Esophagus (tissue), 2 donors: Measurements from ENCODE around the gene NFIX. TPM values are rescaled to one million over a fixed set of nuclear protein-coding genes. Genes with fewer than 3 reads are reported as not detected.

ENCODE experiments used
- H3K27ac ChIP-seq, 2 donors: one replicate each; pipeline ENCODE4 v1.5.1; 2013; ENCODE audit warnings: low read depth in 2 of 2, mild to moderate bottlenecking in 2 of 2, inconsistent platforms in 1 of 2, low read length in 1 of 2, moderate library complexity in 1 of 2
- H3K27me3 ChIP-seq, 2 donors: one replicate each; pipeline ENCODE4 v1.6.1; 2013; ENCODE audit warnings: low read length in 2 of 2, control low read depth in 1 of 2, mild to moderate bottlenecking in 1 of 2; ENCODE audit not compliant: insufficient read depth in 2 of 2, control insufficient read depth in 1 of 2
- H3K36me3 ChIP-seq, 2 donors: one replicate each; pipeline ENCODE4 v1.6.1; 2013; ENCODE audit warnings: low read length in 1 of 2; ENCODE audit not compliant: control insufficient read depth in 2 of 2, insufficient read depth in 2 of 2
- H3K4me1 ChIP-seq, 2 donors: one replicate each; pipeline ENCODE4 v1.6.1; 2013; ENCODE audit warnings: low read length in 1 of 2; ENCODE audit not compliant: control insufficient read depth in 2 of 2, insufficient read depth in 2 of 2
- H3K4me3 ChIP-seq, 2 donors: one replicate each; pipeline ENCODE4 v1.5.1; 2013; ENCODE audit warnings: low read length in 2 of 2, mild to moderate bottlenecking in 2 of 2, low read depth in 1 of 2, moderate library complexity in 1 of 2
- H3K9me3 ChIP-seq, 2 donors: one replicate each; pipeline ENCODE4 v1.6.1; 2013; ENCODE audit warnings: mild to moderate bottlenecking in 2 of 2, low read depth in 1 of 2, low read length in 1 of 2, moderate library complexity in 1 of 2; ENCODE audit not compliant: control insufficient read depth in 2 of 2, insufficient read depth in 1 of 2
- WGBS, 2 donors: extraction: QIAGEN DNeasy Blood & Tissue Kit; methylation state at CpG; one replicate each; pipeline ENCODE4 v1.1.7; 2013; 5-methylcytosine and 5-hydroxymethylcytosine counted together
- polyA plus RNA-seq, 2 donors: library from polyadenylated mRNA; stranded (reverse); fragments of 200-250 nt; gene quantifications; one replicate each; pipeline ENCODE4 v1.2.3, GENCODE V29; 2013
- donor health status: healthy with polysubstance abuse.
- donor health status: Bipolar disorder and iron deficiency.

NFIX gene
- polyA plus RNA-seq, 2 donors: 26.9 to 38.5 TPM

- Histone ChIP-seq H3K27me3 (no peaks in the 10 kb centered on the region), H3K4me1 (peaks cover 0 to 11% of the 10 kb centered on the region in 2 donors), H3K27ac (no peak overlapping the region), H3K9me3 (no peaks in the 10 kb centered on the region), H3K4me3 (no peak overlapping the region), H3K36me3 (no peaks in the 10 kb centered on the region)
- 48 to 63% methylated on average over 16 of the region's 16 CpGs for WGBS, 2 donors
Observed at GRCh38 chr19:12985049-12985776, 10.1 kb upstream of the NFIX start.

GRCh38 chr19:12986726-12987125, 8.5 kb upstream of the NFIX start:
- no peaks in the 10 kb centered on the region for H3K27me3 ChIP-seq
- H3K9me3 ChIP-seq: no peaks in the 10 kb centered on the region
- WGBS, 2 donors: 93 to 98% methylated on average over 12 of the region's 12 CpGs
- H3K4me1 ChIP-seq: peaks cover 0 to 11% of the 10 kb centered on the region in 2 donors
- H3K4me3 ChIP-seq: no peak overlapping the region
- H3K27ac ChIP-seq: no peak overlapping the region
- H3K36me3 ChIP-seq: no peaks in the 10 kb centered on the region

- 64 to 77% methylated on average over 3 of the region's 3 CpGs for WGBS, 2 donors
- Histone ChIP-seq H3K4me1 (peaks cover 0 to 11% of the 10 kb centered on the region in 2 donors), H3K27me3 (no peaks in the 10 kb centered on the region), H3K9me3 (no peaks in the 10 kb centered on the region), H3K27ac (no peak overlapping the region), H3K4me3 (no peak overlapping the region), H3K36me3 (no peaks in the 10 kb centered on the region)
Observed at GRCh38 chr19:12987190-12987589, 8.1 kb upstream of the NFIX start.

GRCh38 chr19:12987781-12988180, 7.5 kb upstream of the NFIX start:
- Histone ChIP-seq H3K27ac (no peak overlapping the region), H3K36me3 (no peaks in the 10 kb centered on the region), H3K4me1 (peaks cover 0 to 11% of the 10 kb centered on the region in 2 donors), H3K9me3 (no peaks in the 10 kb centered on the region), H3K27me3 (no peaks in the 10 kb centered on the region), H3K4me3 (no peak overlapping the region)
- 48 to 56% methylated on average over 10 of the region's 10 CpGs for WGBS, 2 donors

GRCh38 chr19:12990431-12990830, 4.8 kb upstream of the NFIX start:
- no peaks in the 10 kb centered on the region for H3K36me3 ChIP-seq
- H3K27ac ChIP-seq: no peak overlapping the region
- no peaks in the 10 kb centered on the region for H3K9me3 ChIP-seq
- WGBS, 2 donors: 61 to 66% methylated on average over 17 to 22 of the region's 22 CpGs
- H3K4me3 ChIP-seq: no peak overlapping the region
- peaks cover 0 to 10% of the 10 kb centered on the region in 2 donors for H3K4me1 ChIP-seq
- H3K27me3 ChIP-seq: no peaks in the 10 kb centered on the region

GRCh38 chr19:12990853-12991252, 4.4 kb upstream of the NFIX start:
- H3K9me3 ChIP-seq: no peaks in the 10 kb centered on the region
- H3K36me3 ChIP-seq: no peaks in the 10 kb centered on the region
- H3K4me3 ChIP-seq: no peak overlapping the region
- H3K4me1 ChIP-seq: peaks cover 0 to 7% of the 10 kb centered on the region in 2 donors
- WGBS, 2 donors: 70 to 72% methylated on average over 3 of the region's 3 CpGs
- no peak overlapping the region for H3K27ac ChIP-seq
- no peaks in the 10 kb centered on the region for H3K27me3 ChIP-seq

GRCh38 chr19:12991296-12991695, 4.0 kb upstream of the NFIX start:
- H3K27ac ChIP-seq: no peak overlapping the region
- H3K27me3 ChIP-seq: no peaks in the 10 kb centered on the region
- no peaks in the 10 kb centered on the region for H3K9me3 ChIP-seq
- H3K4me3 ChIP-seq: no peak overlapping the region
- H3K36me3 ChIP-seq: no peaks in the 10 kb centered on the region
- 92 to 96% methylated on average over 5 of the region's 5 CpGs for WGBS, 2 donors
- peaks cover 0 to 7% of the 10 kb centered on the region in 2 donors for H3K4me1 ChIP-seq

GRCh38 chr19:12992729-12993128, 2.5 kb upstream of the NFIX start:
- WGBS, 2 donors: 94 to 95% methylated on average over 11 of the region's 11 CpGs
- Histone ChIP-seq H3K36me3 (peaks cover 0 to 5% of the 10 kb centered on the region in 2 donors), H3K27ac (no peak overlapping the region), H3K4me3 (no peak overlapping the region), H3K4me1 (peaks cover 4 to 14% of the 10 kb centered on the region in 2 donors), H3K9me3 (no peaks in the 10 kb centered on the region), H3K27me3 (no peaks in the 10 kb centered on the region)

GRCh38 chr19:12993562-12993961, 1.7 kb upstream of the NFIX start:
- Histone ChIP-seq H3K27me3 (no peaks in the 10 kb centered on the region), H3K36me3 (peaks cover 0 to 6% of the 10 kb centered on the region in 2 donors), H3K27ac (peak overlapping the region in 1 of 2 donors; percentile 44), H3K4me3 (no peak overlapping the region), H3K9me3 (no peaks in the 10 kb centered on the region), H3K4me1 (peaks cover 4 to 16% of the 10 kb centered on the region in 2 donors)
- 55 to 80% methylated on average over 7 of the region's 7 CpGs for WGBS, 2 donors
